Measurements from ENCODE around the gene APOE.
"Not testable (repeated sequence)": the region's sequence is repeated elsewhere in the genome, so short reads cannot be mapped to it uniquely, and the experiment has no call there.

Gene APOE

DNA sequence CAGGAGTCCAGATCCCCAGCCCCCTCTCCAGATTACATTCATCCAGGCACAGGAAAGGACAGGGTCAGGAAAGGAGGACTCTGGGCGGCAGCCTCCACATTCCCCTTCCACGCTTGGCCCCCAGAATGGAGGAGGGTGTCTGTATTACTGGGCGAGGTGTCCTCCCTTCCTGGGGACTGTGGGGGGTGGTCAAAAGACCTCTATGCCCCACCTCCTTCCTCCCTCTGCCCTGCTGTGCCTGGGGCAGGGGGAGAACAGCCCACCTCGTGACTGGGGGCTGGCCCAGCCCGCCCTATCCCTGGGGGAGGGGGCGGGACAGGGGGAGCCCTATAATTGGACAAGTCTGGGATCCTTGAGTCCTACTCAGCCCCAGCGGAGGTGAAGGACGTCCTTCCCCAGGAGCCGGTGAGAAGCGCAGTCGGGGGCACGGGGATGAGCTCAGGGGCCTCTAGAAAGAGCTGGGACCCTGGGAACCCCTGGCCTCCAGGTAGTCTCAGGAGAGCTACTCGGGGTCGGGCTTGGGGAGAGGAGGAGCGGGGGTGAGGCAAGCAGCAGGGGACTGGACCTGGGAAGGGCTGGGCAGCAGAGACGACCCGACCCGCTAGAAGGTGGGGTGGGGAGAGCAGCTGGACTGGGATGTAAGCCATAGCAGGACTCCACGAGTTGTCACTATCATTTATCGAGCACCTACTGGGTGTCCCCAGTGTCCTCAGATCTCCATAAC lies at the start of gene APOE:
Gene APOE, plus strand, starts transcription at position 360 of the 724 bp plus-strand sequence. CDS start 829 bp downstream, outside the sequence.
- DNase-seq, result no peak

- DNase-seq, result peak in 1 of 2 experiments; percentile 64
Observed at GRCh38 chr19:44856421-44857083, 49.0 kb upstream of the APOE start.

DNA sequence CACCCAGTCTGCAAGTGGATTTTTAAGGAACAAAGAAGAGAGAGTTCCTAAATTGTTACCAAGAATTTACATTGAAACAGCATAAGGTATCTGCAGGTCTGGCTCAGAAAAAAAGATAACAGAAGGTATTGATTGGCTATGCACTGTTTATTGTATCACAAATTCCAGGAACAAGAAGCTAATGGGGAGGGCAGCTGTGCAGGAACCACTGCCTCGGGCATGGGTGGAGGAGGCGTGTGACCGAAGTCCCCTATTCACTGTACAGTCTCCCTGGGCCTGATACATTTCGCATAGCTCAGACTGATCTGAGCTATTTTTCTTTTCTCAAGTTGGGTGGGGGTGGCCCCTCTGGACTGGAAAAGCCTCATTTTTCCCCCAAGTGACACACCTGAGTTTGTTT lies 47.8 kb upstream of the APOE start:
- no peak for DNase-seq

DNA sequence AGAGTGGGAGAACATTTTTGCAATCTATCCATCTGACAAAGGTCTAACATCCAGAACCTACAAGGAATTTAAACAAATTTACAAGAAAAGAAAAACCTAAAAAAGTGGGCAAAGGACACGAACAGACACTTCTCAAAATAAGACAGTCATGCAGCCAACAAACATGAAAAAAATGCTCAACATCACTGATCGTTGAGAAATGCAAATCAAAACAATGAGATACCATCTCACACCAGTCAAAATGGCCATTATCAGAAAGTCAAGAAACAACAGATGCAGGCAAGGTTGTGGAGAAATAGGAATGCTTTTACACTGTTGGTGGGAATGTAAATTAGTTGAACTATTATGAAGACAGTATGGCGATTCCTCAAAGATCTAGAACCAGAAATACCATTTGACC lies 44.0 kb upstream of the APOE start:
- not testable (repeated sequence) for DNase-seq

DNA sequence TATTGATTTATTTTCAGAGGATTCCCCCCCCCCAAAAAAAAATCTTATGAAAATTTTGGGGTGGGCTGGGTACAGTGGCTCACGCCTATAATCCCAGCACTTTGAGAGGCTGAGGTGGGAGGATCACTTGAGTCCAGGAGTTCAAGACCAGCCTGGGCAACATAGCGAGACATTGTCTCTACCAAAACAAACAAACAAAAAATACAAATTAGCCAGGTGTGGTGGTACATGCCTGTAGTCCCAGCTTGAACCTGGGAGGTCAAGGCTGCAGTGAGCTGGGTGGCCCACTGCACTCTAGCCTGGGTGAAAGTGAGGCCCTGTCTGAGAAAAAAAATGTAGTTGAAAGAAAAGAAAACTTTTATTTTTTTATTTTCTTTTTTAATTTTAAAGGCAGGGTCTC lies 41.6 kb upstream of the APOE start:
- DNase-seq, result no peak

DNA sequence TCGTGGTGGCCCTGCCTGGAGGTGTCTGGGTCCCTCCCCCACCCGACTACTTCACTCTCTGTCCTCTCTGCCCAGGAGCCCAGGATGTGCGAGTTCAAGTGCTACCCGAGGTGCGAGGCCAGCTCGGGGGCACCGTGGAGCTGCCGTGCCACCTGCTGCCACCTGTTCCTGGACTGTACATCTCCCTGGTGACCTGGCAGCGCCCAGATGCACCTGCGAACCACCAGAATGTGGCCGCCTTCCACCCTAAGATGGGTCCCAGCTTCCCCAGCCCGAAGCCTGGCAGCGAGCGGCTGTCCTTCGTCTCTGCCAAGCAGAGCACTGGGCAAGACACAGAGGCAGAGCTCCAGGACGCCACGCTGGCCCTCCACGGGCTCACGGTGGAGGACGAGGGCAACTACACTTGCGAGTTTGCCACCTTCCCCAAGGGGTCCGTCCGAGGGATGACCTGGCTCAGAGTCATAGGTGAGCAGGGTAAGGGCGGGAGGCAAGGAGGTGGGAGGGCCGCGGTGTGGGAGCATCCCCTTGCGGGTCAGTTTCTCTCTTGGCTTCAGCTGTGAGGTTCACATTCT lies 40.3 kb upstream of the APOE start:
- no peak for DNase-seq

DNA sequence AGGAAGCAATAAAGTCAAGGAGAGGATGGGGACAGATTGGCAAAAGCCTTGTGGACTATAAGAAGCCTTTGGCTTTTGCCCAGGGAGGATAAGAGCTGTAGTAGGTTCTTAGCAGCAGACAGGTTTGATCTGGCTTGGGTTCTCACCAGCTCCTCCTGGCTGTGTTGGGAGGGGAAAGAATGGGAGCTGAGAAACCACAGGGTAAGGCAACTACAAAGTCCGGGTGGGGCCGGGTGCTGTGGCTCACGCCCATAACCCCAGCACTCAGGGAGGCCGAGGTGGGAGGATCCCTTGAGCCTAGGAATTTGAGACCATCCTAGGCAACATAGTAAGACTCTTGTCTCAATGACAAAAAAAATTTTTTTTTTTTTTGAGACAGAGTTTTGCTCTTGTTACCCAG lies 38.9 kb upstream of the APOE start:
- DNase-seq, result no peak

DNA sequence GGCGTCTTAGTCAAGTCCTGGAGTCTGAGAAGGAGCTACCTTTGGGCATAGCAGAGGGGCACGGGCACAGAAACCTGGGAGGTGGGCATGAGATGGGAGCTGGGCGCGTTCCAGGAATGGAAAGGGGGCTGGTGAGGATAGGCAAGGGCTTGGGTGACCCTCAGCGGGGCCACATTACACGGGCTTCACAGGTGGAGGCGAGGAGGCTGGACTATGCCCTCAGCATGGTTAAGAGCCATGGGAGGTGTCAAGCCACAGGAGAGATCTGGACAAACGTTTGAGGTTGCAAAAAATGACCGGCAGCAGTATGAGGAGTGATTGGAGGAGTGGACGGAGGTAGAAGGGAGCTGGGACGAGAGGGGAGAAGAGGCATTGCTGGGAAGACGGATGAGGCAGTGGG lies 38.0 kb upstream of the APOE start:
- DNase-seq, result no peak

DNA sequence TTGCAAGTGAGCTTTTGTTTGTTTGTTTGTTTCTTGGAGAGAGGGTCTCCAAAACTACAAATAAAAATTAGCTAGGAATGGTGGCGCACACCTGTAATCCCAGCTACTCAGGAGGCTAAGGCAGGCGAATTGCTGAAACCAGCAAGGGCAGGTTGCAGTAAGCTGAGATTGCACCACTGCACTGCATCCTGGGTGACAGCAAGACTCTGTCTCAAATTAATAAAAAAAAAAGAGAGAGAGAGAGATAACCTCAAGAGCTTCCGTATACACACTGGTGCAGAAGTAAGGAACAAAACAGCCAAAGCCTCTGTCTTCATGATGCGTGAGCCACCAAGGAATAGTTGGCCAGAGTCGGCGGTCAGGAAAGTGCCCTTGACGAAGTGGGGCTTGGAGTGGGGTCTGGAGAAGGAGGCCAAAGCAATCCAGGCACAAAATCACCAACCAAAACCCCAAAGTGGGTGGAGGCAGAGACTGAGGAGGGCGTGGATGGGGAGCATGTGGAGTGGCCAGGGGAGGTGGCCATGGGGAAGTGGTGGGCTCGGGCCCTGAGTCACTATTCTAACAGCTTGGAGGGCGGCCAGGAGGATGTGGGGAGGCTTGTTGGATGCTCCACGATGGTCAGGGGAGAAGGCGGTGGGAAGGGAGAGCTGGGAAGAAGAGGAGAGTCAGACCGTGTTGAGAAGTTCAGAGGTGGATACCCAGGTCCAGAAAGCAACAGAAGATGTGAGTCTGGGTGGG lies 35.7 kb upstream of the APOE start:
- DNase-seq, result no peak

DNA sequence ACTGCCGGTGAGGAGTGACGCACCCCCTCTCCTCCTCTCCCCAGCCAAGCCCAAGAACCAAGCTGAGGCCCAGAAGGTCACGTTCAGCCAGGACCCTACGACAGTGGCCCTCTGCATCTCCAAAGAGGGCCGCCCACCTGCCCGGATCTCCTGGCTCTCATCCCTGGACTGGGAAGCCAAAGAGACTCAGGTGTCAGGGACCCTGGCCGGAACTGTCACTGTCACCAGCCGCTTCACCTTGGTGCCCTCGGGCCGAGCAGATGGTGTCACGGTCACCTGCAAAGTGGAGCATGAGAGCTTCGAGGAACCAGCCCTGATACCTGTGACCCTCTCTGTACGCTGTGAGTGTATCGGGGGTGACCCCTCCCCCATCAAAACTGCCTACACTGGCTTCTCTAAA lies 33.8 kb upstream of the APOE start:
- DNase-seq, result no peak

GRCh38 chr19:44872661-44873060 lies 32.9 kb upstream of the APOE start:
- DNase-seq, result no peak

DNA sequence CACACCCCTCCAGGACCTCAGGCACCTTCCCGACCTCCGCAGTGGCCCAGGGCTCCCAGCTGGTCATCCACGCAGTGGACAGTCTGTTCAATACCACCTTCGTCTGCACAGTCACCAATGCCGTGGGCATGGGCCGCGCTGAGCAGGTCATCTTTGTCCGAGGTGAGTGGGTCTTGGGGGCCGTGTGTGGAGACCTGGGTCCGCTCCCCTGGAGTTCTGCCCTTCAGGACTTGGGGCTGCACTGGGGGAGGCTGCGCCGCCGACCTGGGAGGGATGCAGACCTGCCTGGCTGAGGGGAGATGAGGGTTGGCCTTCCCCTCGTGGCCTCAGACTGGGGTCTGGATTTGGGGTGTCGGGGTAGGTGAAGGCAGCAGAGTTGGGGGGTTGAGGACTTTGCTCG lies 31.3 kb upstream of the APOE start:
- no peak for DNase-seq

DNA sequence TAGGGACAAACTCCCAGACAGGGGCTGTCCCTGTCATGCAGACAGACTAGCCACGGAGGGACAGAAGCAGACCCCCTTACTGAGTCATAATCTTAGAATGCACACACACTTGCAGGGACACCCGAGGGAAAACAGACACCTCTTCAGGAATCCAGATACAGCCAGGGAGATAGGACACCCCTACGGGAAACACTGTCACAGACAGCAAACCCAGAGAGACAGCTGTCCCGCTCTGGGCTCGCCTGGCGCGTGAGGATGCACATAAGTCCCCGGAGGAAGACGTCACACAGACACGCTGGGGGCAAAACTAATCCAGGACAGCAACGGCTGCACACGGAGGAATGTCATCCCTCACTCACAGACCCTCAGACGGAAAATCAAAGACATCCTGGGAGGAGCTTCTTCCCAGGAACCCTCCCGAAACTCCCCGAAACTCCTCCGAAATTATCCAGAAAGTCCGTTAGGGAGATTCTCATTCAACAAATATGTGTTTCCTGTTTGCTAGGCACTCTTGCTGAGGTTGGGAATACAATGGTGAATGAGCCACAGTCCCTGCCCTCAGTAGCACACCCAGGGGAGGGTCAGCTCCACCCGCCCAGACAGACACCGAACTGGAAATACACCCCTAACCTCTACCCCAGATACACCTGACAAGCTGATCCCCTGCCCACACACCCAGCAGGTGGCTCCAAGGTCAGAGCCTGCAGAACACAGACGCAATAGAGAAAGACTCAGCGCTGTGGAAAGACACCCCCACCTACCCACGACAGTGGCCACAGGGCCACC lies 29.7 kb upstream of the APOE start:
- no peak for DNase-seq

DNA sequence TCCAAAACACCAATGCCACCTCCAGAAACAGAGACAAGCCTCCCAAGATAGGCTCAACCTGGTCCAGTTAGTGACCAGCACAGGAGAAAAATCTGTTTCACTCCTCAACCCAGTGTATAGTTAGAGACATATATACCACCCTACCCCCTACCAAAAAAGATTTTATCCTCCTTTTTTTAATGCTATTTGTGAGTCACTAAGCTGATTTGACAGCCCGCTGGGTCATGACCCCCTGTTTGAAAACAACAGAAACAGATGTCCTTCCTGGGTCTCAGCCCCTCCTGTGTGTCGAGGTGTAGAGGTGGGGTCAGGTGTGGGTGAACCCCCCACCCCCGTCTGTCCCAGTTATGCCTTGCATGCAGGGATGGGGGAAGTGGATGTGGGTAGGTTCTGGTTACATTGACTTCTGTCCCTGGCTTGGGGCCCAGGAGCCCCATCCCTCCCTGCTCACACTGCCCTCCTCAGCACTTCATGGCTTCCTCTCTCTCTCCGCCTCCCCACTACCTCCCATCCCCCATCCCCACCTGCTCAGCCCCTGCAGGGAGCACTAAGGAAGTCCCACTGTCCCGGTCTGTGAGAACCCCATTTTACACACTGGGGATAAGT lies 28.6 kb upstream of the APOE start:
- peak; percentile 15 to 18 for DNase-seq

DNA sequence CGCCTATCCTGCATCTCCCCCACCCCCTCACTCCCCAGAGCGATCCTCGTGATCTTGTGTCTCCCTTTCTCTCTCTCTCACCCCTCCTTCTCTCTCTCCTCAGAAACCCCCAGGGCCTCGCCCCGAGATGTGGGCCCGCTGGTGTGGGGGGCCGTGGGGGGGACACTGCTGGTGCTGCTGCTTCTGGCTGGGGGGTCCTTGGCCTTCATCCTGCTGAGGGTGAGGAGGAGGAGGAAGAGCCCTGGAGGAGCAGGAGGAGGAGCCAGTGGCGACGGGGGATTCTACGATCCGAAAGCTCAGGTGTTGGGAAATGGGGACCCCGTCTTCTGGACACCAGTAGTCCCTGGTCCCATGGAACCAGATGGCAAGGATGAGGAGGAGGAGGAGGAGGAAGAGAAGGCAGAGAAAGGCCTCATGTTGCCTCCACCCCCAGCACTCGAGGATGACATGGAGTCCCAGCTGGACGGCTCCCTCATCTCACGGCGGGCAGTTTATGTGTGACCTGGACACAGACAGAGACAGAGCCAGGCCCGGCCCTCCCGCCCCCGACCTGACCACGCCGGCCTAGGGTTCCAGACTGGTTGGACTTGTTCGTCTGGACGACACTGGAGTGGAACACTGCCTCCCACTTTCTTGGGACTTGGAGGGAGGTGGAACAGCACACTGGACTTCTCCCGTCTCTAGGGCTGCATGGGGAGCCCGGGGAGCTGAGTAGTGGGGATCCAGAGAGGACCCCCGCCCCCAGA lies 27.3 kb upstream of the APOE start:
- DNase-seq, result no peak

GRCh38 chr19:44879309-44880065 lies 26.1 kb upstream of the APOE start:
- DNase-seq, result no peak

DNA sequence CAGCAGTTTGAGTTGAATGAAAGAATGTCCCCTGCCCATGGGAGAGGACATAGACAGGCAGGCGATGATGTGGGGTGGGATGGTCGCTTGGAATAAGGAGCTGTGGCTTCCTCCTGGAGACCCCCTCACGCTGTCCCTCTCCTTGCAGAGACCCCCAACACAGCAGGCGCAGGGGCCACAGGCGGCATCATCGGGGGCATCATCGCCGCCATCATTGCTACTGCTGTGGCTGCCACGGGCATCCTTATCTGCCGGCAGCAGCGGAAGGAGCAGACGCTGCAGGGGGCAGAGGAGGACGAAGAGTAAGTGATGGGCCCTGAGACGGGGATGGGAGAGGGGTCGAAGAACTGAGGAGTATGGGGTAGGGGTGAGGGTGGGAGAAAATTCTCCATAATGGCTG lies 23.5 kb upstream of the APOE start:
- DNase-seq, result no peak

DNA sequence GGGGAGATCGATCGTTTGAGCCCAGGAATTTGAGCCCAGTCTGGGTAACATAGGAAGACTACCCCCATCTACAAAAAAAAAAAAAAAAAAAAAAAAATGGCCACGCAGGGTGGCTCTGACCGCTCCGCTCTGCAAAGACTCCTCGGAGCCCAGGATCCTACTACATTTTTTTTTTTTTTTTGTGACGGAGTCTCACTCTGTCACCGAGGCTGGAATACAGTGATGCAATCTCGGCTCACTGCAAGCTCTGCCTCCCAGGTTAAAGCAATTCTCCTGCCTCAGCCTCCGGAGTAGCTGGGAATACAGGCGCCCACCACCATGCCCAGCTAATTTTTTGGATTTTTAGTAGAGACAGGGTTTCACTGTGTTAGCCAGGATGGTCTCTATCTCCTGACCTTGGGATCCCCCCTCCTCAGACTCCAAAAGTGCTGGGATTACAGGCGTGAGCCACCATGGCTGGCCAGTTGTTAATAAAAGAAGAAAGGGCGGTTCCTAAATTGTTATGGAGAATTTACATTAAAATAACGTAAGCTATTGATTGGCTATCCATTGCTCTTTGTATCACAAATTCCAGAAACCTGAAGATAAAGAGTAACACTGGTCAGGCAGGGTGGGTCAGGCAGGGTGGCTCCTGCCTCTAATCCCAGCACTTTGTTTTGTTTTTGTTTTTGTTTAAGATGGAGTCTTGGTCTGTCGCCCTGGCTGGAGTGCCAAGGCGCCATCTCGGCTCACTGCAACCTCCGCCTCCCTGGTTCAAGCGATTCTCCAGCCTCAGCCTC lies 22.8 kb upstream of the APOE start:
- not testable (repeated sequence) for DNase-seq

DNA sequence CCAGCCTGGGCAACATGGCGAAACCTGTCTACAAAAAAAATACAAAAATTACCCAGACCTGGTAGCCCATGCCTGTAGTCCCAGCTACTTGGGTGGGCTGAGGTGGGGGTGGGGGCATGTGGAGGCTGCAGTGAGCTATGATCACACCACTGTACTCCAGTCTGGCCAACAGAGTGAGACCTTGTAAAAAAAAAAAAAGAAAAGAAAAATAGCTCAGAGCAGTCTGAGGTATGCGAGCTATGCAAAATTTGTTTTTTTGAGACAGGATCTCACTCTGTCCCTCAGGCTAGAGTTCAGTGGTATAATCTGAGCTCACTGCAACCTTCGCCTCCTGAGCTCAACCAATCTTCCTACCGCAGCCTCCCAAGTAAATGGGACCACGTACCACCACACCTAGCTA lies 21.7 kb upstream of the APOE start:
- no peak for DNase-seq

- no peak for DNase-seq
Observed at GRCh38 chr19:44884566-44884965, 21.0 kb upstream of the APOE start.
